ENCODE results near the gene FANCB.

Gene FANCB

DNA sequence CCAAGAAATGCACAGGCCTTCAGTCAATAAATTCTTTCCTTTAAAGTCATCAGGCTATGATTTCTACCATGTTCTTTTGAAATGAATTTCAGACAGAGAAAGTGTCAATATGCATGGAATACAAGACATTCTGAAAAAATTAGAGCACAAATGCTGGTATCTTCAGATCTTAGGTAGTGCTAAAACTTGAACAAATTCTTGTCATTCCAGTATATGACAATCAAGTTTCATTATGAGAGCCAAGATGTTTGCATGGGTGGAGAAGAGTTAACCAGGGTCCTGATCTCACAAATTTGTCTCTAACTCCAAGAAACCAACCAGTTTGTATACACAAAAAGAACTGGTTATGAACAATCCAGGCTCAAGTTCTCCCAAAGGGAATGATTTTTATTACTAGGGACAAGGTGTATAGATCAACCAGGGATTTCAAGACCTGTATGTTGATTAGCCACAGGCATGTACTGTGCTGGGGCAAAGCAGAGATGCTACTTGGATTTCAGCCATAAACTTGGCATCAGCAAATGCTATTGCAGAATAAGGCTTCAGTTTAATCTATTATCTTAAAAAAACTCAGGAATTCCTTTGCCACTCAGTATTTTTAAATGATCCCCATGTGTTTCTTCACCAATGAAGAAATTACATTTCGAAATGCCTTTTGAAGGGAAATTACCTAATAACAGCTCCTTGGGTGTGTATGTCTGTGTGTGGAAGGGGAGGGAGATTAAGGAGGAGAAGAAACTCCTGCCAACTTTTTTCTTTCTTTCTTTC is 69.7 kb downstream of the FANCB start:
- TF ChIP-seq, protein P1, sequence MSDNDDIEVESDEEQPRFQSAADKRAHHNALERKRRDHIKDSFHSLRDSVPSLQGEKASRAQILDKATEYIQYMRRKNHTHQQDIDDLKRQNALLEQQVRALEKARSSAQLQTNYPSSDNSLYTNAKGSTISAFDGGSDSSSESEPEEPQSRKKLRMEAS (IDR thresholded peaks at IDR 0.05) = no peak
- TF ChIP-seq EP300 (IDR thresholded peaks at IDR 0.05; ENCODE audit: borderline replicate concordance) (no peak), NFIC (IDR thresholded peaks at IDR 0.05) (no peak), CREB1 (IDR thresholded peaks at IDR 0.05; ENCODE audit: low read depth) (no peak), RAD21 (IDR thresholded peaks at IDR 0.05; ENCODE audit: low read depth) (no peak), TEAD4 (IDR thresholded peaks at IDR 0.05) (no peak), ZBTB7A (IDR thresholded peaks at IDR 0.05; ENCODE audit: low read depth) (no peak), FOXM1 (IDR thresholded peaks at IDR 0.05; ENCODE audit: borderline replicate concordance, low read depth) (no peak), YY1 (IDR thresholded peaks at IDR 0.05; ENCODE audit: low read depth) (no peak), EGR1 (IDR thresholded peaks at IDR 0.05) (no peak), CEBPB (IDR thresholded peaks at IDR 0.05) (no peak), TAF1 (IDR thresholded peaks at IDR 0.05; ENCODE audit: low read depth) (no peak), TCF12 (IDR thresholded peaks at IDR 0.05; ENCODE audit: low read depth) (no peak)
- TF ChIP-seq, protein P2, sequence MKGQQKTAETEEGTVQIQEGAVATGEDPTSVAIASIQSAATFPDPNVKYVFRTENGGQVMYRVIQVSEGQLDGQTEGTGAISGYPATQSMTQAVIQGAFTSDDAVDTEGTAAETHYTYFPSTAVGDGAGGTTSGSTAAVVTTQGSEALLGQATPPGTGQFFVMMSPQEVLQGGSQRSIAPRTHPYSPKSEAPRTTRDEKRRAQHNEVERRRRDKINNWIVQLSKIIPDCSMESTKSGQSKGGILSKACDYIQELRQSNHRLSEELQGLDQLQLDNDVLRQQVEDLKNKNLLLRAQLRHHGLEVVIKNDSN (IDR thresholded peaks at IDR 0.05) = no peak
- TF ChIP-seq, protein P3, sequence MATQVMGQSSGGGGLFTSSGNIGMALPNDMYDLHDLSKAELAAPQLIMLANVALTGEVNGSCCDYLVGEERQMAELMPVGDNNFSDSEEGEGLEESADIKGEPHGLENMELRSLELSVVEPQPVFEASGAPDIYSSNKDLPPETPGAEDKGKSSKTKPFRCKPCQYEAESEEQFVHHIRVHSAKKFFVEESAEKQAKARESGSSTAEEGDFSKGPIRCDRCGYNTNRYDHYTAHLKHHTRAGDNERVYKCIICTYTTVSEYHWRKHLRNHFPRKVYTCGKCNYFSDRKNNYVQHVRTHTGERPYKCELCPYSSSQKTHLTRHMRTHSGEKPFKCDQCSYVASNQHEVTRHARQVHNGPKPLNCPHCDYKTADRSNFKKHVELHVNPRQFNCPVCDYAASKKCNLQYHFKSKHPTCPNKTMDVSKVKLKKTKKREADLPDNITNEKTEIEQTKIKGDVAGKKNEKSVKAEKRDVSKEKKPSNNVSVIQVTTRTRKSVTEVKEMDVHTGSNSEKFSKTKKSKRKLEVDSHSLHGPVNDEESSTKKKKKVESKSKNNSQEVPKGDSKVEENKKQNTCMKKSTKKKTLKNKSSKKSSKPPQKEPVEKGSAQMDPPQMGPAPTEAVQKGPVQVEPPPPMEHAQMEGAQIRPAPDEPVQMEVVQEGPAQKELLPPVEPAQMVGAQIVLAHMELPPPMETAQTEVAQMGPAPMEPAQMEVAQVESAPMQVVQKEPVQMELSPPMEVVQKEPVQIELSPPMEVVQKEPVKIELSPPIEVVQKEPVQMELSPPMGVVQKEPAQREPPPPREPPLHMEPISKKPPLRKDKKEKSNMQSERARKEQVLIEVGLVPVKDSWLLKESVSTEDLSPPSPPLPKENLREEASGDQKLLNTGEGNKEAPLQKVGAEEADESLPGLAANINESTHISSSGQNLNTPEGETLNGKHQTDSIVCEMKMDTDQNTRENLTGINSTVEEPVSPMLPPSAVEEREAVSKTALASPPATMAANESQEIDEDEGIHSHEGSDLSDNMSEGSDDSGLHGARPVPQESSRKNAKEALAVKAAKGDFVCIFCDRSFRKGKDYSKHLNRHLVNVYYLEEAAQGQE (IDR thresholded peaks at IDR 0.05; ENCODE audit: low read depth) = no peak

DNA sequence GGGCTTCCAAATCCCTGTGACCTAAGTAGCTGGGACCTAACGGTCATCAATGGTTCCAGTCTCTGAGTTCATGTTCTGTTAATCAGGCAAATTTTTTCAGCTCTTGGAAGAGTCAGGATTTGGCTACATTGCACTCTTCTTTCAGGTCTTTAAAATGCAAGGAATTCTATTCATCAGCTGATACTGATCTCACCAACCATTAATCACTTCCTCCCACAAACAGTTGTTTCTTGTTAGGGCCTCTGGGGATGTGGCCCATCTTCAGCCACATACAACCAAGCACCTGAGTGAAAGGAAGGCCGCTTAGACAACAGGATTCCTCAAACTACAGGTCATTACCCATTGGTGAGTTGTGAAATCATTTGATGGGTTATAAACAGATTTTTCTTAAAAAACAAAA is 71.7 kb downstream of the FANCB start:
- TF ChIP-seq YY1 (IDR thresholded peaks at IDR 0.05; ENCODE audit: low read depth) = no peak
- TF ChIP-seq, protein P3 (IDR thresholded peaks at IDR 0.05; ENCODE audit: low read depth) = no peak
- no peak for TF ChIP-seq EGR1 (IDR thresholded peaks at IDR 0.05)
- no peak for TF ChIP-seq TCF12 (IDR thresholded peaks at IDR 0.05; ENCODE audit: low read depth)
- no peak for TF ChIP-seq CEBPB (IDR thresholded peaks at IDR 0.05)

DNA sequence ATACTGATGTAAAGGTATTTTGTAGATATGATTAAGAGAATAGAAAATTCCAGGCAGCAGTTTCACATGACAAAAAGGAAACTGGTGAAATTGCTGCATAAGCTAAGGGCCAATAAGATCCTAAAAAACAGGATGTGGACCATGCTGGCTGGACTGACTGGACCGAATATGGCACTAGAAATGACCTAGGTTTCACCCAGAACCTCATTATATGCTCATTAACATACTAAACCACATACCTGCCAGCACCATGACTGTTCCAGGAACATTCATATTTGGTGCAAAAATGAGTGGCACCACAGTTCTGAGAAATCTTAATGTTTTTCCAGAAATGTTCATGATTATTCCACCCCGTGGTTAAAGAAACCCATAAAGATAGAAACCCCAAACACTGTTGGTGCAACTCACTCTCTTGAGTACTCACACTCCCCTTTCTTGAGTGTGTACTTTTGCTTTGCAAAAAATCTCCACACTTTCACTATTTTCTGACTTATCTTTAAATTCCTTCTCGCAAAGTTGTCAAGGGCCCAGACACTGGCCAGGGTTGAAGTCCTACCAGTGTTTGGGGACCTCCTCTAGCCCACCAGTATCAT is 74.0 kb downstream of the FANCB start:
- TF ChIP-seq CEBPB (IDR thresholded peaks at IDR 0.05) (no peak), YY1 (IDR thresholded peaks at IDR 0.05; ENCODE audit: low read depth) (no peak), FOXM1 (IDR thresholded peaks at IDR 0.05; ENCODE audit: borderline replicate concordance, low read depth) (no peak), RAD21 (IDR thresholded peaks at IDR 0.05; ENCODE audit: low read depth) (no peak), TAF1 (IDR thresholded peaks at IDR 0.05; ENCODE audit: low read depth) (no peak), EGR1 (IDR thresholded peaks at IDR 0.05) (no peak)
- TF ChIP-seq, protein P1 (IDR thresholded peaks at IDR 0.05) = no peak
